ENCODE results near the gene APOL3.
"Not testable (repeated sequence)": the region's sequence is repeated elsewhere in the genome, so short reads cannot be mapped to it uniquely, and the experiment has no call there.

Gene APOL3

GRCh38 chr22:36166518-36167220 is 6.1 kb upstream of the APOL3 start:
- no peak for DNase-seq (ENCODE audit: low read depth, low spot score)

GRCh38 chr22:36166086-36166485 is 5.5 kb upstream of the APOL3 start:
- TF ChIP-seq, protein P1, sequence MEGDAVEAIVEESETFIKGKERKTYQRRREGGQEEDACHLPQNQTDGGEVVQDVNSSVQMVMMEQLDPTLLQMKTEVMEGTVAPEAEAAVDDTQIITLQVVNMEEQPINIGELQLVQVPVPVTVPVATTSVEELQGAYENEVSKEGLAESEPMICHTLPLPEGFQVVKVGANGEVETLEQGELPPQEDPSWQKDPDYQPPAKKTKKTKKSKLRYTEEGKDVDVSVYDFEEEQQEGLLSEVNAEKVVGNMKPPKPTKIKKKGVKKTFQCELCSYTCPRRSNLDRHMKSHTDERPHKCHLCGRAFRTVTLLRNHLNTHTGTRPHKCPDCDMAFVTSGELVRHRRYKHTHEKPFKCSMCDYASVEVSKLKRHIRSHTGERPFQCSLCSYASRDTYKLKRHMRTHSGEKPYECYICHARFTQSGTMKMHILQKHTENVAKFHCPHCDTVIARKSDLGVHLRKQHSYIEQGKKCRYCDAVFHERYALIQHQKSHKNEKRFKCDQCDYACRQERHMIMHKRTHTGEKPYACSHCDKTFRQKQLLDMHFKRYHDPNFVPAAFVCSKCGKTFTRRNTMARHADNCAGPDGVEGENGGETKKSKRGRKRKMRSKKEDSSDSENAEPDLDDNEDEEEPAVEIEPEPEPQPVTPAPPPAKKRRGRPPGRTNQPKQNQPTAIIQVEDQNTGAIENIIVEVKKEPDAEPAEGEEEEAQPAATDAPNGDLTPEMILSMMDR (IDR thresholded peaks at IDR 0.05; ENCODE audit: low read depth, low read length): no peak

More at GRCh38 chr22:36166518-36167220, 6.1 kb upstream of the APOL3 start:
- in situ Hi-C loops (cut with HindIII; ENCODE audit: low sequenced_read_pairs): no loop called here
- TF ChIP-seq, protein P1 (IDR thresholded peaks at IDR 0.05; ENCODE audit: low read depth, low read length): no peak
- H3K4me3 ChIP-seq (ENCODE audit: low read depth, low read length): no peak overlapping the region

GRCh38 chr22:36165141-36165540 is 4.6 kb upstream of the APOL3 start:
- TF ChIP-seq, protein P1 (IDR thresholded peaks at IDR 0.05; ENCODE audit: low read depth, low read length): no peak
- no peak for DNase-seq (ENCODE audit: low read depth, low spot score)
- no peak overlapping the region for H3K4me3 ChIP-seq (ENCODE audit: low read depth, low read length)
- in situ Hi-C loops (cut with HindIII; ENCODE audit: low sequenced_read_pairs): no loop called here

More at GRCh38 chr22:36166086-36166485, 5.5 kb upstream of the APOL3 start:
- H3K4me3 ChIP-seq (ENCODE audit: low read depth, low read length): no peak overlapping the region
- in situ Hi-C loops (cut with HindIII; ENCODE audit: low sequenced_read_pairs): no loop called here
- DNase-seq (ENCODE audit: low read depth, low spot score): no peak

DNA sequence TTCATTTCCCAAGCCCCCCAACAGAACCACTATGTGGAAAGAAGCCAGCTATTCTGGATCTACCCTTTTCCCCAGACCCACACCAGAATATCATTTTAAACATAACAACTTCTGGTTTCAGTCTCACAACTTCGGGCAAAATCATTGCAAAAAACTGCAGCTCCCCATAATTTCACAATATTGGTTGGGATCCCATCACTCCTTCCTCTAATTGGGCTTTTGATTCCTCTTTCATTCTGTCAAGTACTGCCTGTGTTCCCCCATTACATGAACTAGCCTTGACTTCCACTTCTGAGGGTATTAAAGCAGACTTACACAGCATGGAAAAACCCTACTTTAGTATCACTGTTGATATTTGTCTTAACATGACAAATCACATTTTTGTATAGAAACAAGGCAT is 4.1 kb upstream of the APOL3 start:
- in situ Hi-C loops (cut with HindIII; ENCODE audit: low sequenced_read_pairs): no loop called here
- no peak for DNase-seq (ENCODE audit: low read depth, low spot score)
- H3K4me3 ChIP-seq (ENCODE audit: low read depth, low read length): no peak overlapping the region
- TF ChIP-seq, protein P1 (IDR thresholded peaks at IDR 0.05; ENCODE audit: low read depth, low read length): no peak

DNA sequence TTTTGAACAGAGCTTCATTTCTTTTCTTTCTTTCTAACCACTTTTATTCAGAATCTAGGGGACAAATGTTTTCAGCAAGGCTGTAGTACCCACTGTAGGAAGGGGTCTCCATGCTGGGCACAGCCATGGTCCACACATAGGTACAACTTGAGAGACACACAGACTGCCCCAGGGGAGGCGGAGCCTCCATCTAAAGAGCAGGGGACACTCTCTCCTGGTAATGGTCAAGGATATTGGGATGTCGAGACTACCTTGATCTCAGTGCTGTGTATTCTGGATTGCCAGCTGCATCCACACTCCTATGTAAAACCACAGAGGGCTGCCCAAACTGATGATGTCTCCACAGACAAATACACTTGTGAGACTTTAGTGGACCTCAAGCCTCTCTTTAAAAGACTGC is 2.9 kb upstream of the APOL3 start:
- DNase-seq (ENCODE audit: low read depth, low spot score): no peak
- H3K4me3 ChIP-seq (ENCODE audit: low read depth, low read length): no peak overlapping the region
- TF ChIP-seq, protein P1 (IDR thresholded peaks at IDR 0.05; ENCODE audit: low read depth, low read length): no peak
- in situ Hi-C loops (cut with HindIII; ENCODE audit: low sequenced_read_pairs): no loop called here

DNA sequence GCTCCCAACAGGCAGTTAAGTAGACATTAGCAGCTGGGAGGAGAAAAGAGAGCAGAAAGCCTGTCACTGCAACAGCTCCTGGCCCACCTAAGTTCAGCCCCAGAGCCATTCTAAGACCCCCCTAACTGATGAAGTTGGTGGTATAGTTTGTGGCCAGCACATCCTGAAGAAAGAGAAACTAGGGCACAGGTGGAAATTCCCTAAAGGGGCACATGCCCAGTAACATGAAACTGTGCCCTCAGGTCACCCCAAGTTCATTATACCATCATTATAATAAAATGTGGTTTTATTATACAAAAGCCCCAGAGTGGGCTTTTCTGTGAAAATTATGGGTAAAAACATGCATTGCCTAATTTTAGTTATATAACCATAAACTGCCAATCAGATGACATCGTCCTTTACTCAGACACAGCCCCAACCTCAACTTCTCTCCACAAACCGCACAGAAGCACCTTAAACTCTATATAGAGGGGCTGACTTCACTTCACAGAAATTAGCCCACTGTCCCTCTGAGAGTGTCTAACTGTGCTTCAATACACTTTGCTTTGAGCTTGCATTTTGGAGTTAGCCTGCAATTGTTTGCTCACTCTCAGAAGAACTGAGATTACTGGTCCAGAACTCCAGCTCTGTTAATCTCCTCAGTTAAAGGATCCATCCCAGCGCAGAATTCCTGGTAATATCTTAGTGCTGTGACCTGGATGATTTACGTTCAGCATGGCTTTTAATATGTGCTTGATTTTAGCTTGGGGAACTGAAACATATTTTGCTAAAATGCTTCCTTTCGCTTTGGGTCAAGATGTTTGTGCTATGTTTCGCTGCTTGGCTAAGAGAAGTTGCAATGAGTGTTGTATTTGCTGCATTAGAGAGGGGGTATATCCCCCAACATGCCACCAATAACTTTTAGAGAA is 1.8 kb upstream of the APOL3 start:
- H3K4me3 ChIP-seq (ENCODE audit: low read depth, low read length): no peak overlapping the region
- no peak for DNase-seq (ENCODE audit: low read depth, low spot score)
- in situ Hi-C loops (cut with HindIII; ENCODE audit: low sequenced_read_pairs): no loop called here
- TF ChIP-seq, protein P1 (IDR thresholded peaks at IDR 0.05; ENCODE audit: low read depth, low read length): no peak

GRCh38 chr22:36161793-36162126 is 1.2 kb upstream of the APOL3 start:
- DNase-seq (ENCODE audit: low read depth, low spot score); in situ Hi-C loops (cut with HindIII; ENCODE audit: low sequenced_read_pairs); H3K4me3 ChIP-seq (ENCODE audit: low read depth, low read length): not testable (repeated sequence)

Measured in astrocyte of the spinal cord (primary cell).